ENCODE measurements around the gene NDUFS4. TPM values are rescaled to one million over a fixed set of nuclear protein-coding genes. Genes with fewer than 3 reads are reported as not detected.

The NDUFS4 gene
- total RNA-seq, 1 donor from 2014 or later = 78.7 TPM

- no peaks in the 10 kb centered on the region for H3K27me3 Mint-ChIP-seq (ENCODE audit: low read depth)
- DNase-seq (ENCODE audit: low read depth, low spot score) = no peak
- no peak for TF ChIP-seq CTCF (conservative IDR thresholded peaks at IDR 0.05)
- peaks cover 18% of the 10 kb centered on the region for H3K4me1 Mint-ChIP-seq
- no peak overlapping the region for H3K4me3 Mint-ChIP-seq
- H3K27ac Mint-ChIP-seq (ENCODE audit: unreplicated experiment) = no peak overlapping the region
- H3K9me3 Mint-ChIP-seq = no peaks in the 10 kb centered on the region
- peaks cover 4% of the 10 kb centered on the region for H3K36me3 Mint-ChIP-seq (ENCODE audit: low read depth)
These were observed 30.3 kb downstream of the NDUFS4 start for GRCh38 chr5:53590759-53591158.

- H3K9me3 Mint-ChIP-seq = no peaks in the 10 kb centered on the region
- peaks cover 18% of the 10 kb centered on the region for H3K4me1 Mint-ChIP-seq
- H3K27me3 Mint-ChIP-seq (ENCODE audit: low read depth) = no peaks in the 10 kb centered on the region
- no peak for DNase-seq (ENCODE audit: low read depth, low spot score)
- H3K4me3 Mint-ChIP-seq = no peak overlapping the region
- peaks cover 14% of the 10 kb centered on the region for H3K36me3 Mint-ChIP-seq (ENCODE audit: low read depth)
- no peak overlapping the region for H3K27ac Mint-ChIP-seq (ENCODE audit: unreplicated experiment)
- no peak for TF ChIP-seq CTCF (conservative IDR thresholded peaks at IDR 0.05)
These were observed 34.0 kb downstream of the NDUFS4 start for GRCh38 chr5:53594419-53594818.

- TF ChIP-seq CTCF (conservative IDR thresholded peaks at IDR 0.05) = no peak
- H3K27ac Mint-ChIP-seq (ENCODE audit: unreplicated experiment) = no peak overlapping the region
These were observed 37.5 kb downstream of the NDUFS4 start for GRCh38 chr5:53597894-53598293.

GRCh38 chr5:53601570-53601969 lies 41.1 kb downstream of the NDUFS4 start:
- Mint-ChIP-seq H3K27me3 (ENCODE audit: low read depth) (no peaks in the 10 kb centered on the region), H3K9me3 (peaks cover 3% of the 10 kb centered on the region), H3K36me3 (ENCODE audit: low read depth) (peaks cover 20% of the 10 kb centered on the region), H3K27ac (ENCODE audit: unreplicated experiment) (no peak overlapping the region), H3K4me3 (no peak overlapping the region), H3K4me1 (no peaks in the 10 kb centered on the region)
- no peak for DNase-seq (ENCODE audit: low read depth, low spot score)
- TF ChIP-seq CTCF (conservative IDR thresholded peaks at IDR 0.05) = no peak

More at GRCh38 chr5:53597894-53598293, 37.5 kb downstream of the NDUFS4 start:
- Mint-ChIP-seq H3K4me1 (peaks cover 18% of the 10 kb centered on the region), H3K9me3 (peaks cover 3% of the 10 kb centered on the region), H3K27me3 (ENCODE audit: low read depth) (no peaks in the 10 kb centered on the region), H3K36me3 (ENCODE audit: low read depth) (peaks cover 13% of the 10 kb centered on the region), H3K4me3 (no peak overlapping the region)
- DNase-seq (ENCODE audit: low read depth, low spot score) = no peak

GRCh38 chr5:53603009-53603687 lies 42.7 kb downstream of the NDUFS4 start:
- Mint-ChIP-seq H3K4me3 (no peak overlapping the region), H3K4me1 (no peaks in the 10 kb centered on the region), H3K27me3 (ENCODE audit: low read depth) (no peaks in the 10 kb centered on the region), H3K36me3 (ENCODE audit: low read depth) (peaks cover 16% of the 10 kb centered on the region), H3K9me3 (peaks cover 3% of the 10 kb centered on the region), H3K27ac (ENCODE audit: unreplicated experiment) (no peak overlapping the region)
- TF ChIP-seq CTCF (conservative IDR thresholded peaks at IDR 0.05) = no peak
- no peak for DNase-seq (ENCODE audit: low read depth, low spot score)
